Activated CD8-positive, alpha-beta T cell treated with anti-CD3 and anti-CD28 coated beads, Interleukin-2, amount 10 ng/mL, durations not matched to agents 7 days and 5 days (primary cell): ENCODE data around the gene SYNGR4. TPM values are rescaled to one million over a fixed set of nuclear protein-coding genes. Genes with fewer than 3 reads are reported as not detected.

Experiments
- ATAC-seq: fragments of 150-1000 bp; cut with Tn5 transposase; one replicate; pipeline ENCODE4 v1.10.0; 2021; ENCODE audit warnings: moderate library complexity
- CTCF ChIA-PET: fragments of 350-600 bp; sonication (Branson Sonifier 250); formaldehyde crosslinking; loops from one replicate; lab custom pipeline; 2021; ENCODE audit warnings: antibody characterized with exemption; lab: Charles Lee
- POLR2A ChIA-PET: fragments of 350-600 bp; sonication (Branson Sonifier 250); formaldehyde crosslinking; loops from one replicate; lab custom pipeline; 2021; ENCODE audit warnings: antibody characterized with exemption; lab: Charles Lee
- DNase-seq: peaks from one replicate; pipeline ENCODE4 v3.0.0-alpha.2; 2020
- H3K27ac Mint-ChIP-seq: one replicate; pipeline ENCODE4 v1.8.0; 2021; ENCODE audit warnings: mild to moderate bottlenecking, mixed read lengths
- H3K27me3 Mint-ChIP-seq: one replicate; pipeline ENCODE4 v1.8.0; 2021; ENCODE audit warnings: low read depth, mixed read lengths
- H3K36me3 Mint-ChIP-seq: one replicate; pipeline ENCODE4 v1.8.0; 2021; ENCODE audit warnings: low read depth, mixed read lengths
- H3K4me1 Mint-ChIP-seq: one replicate; pipeline ENCODE4 v1.8.0; 2021; ENCODE audit warnings: low read depth, mixed read lengths
- H3K4me3 Mint-ChIP-seq: one replicate; pipeline ENCODE4 v1.8.0; 2021; ENCODE audit warnings: mild to moderate bottlenecking, mixed read lengths
- H3K9me3 Mint-ChIP-seq: one replicate; pipeline ENCODE4 v1.8.0; 2022; ENCODE audit warnings: mixed read lengths; ENCODE audit not compliant: insufficient read depth
- total RNA-seq, 2 experiments: library from RNA; stranded (reverse); gene quantifications; one replicate each; pipeline ENCODE4 v1.2.3, GENCODE V29; 2021

SYNGR4 gene
- total RNA-seq, 2 experiments from 2014 or later: not detected

DNA sequence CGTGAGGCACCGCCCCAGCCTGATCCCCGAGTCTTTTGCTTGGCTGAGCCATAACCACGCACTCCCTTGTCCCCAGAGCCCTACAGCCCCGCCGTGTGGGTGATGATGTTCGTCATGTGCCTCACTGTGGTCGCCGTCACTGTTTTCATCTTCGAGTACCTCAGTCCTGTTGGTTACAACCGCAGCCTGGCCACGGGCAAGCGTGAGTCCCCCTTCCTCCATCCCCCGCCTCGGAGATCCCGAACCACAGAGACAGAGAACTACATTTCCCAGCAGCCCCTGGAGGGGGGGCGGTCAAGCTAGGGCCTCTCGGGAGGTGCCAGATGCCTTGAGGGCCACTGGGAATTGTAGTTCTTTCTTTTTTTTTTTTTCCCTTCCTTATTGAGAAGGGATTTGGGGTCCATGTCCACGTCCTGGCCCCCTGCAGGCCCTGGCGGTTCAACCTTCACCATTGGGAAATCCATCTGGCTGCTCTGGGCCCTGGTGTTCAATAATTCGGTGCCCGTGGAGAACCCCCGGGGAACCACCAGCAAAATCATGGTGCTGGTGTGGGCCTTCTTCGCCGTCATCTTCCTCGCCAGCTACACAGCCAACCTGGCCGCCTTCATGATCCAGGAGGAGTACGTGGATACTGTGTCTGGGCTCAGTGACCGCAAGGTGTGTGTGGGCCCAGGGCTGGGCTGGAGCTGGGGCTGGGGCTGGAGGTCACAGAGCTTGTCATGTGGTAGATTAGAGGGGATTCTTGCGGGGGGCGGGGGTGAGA is 55.2 kb downstream of the SYNGR4 start:
- peak overlapping the region; percentile 76 for H3K4me3 Mint-ChIP-seq
- POLR2A ChIA-PET: no interaction called here
- no peaks in the 10 kb centered on the region for H3K36me3 Mint-ChIP-seq

DNA sequence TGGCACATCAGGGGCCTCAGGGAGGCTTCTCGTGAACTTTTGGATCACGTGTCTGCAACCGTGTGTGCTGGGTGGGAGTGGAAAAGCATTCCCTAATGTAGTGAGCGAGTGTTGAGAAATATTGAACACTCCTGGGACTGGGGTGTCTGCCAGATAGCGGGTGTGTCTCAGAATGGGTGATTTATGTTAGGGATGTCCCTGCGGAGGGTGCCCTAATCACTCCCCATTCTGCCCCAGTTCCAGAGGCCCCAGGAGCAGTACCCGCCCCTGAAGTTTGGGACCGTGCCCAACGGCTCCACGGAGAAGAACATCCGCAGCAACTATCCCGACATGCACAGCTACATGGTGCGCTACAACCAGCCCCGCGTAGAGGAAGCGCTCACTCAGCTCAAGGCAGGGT is 57.4 kb downstream of the SYNGR4 start:
- CTCF ChIA-PET: no interaction called here

More for the DNA sequence above, 55.2 kb downstream of the SYNGR4 start:
- DNase-seq: peak; percentile 81
- peaks cover 23% of the 10 kb centered on the region for H3K27me3 Mint-ChIP-seq
- peak; percentile 80 for ATAC-seq
- H3K4me1 Mint-ChIP-seq: peaks cover 31% of the 10 kb centered on the region
- H3K9me3 Mint-ChIP-seq: no peaks in the 10 kb centered on the region
- H3K27ac Mint-ChIP-seq: peak overlapping the region; percentile 90
- CTCF ChIA-PET: interaction anchor here (0.7 to 1.1 kb wide), 2 partner anchors 16 to 71 kb away, joined by 3 read pairs; no protein-coding TSS in a partner anchor

DNA sequence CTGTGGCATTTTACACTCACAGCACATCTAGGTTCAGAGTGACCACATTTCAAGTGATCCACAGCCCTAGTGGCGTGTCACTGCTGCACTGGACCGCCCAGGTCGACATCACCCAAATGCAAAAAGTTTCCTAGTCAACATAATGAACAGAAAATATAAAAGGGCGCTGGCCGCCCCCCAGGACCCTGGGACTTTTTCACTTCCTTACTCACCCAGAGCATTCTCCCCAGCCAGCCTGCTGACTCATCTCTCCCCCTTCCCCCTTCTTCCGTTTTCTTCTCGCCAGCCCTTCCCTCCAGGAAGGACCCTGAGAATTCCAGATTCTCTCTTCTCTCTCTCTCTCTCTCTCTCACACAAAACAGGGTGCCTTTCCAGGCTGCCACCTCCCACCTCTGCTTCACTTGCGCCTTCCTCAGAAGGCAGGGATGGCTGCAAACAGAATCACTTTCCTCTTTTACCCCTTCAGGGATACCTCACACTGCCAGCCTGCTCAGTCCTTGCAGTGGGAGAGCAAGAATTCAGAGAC is 60.6 kb downstream of the SYNGR4 start:
- H3K27me3 Mint-ChIP-seq: peaks cover 2% of the 10 kb centered on the region
- ATAC-seq: no peak
- ChIA-PET CTCF (no interaction called here), POLR2A (no interaction called here)
- H3K4me1 Mint-ChIP-seq: peaks cover 5% of the 10 kb centered on the region
- no peak overlapping the region for H3K4me3 Mint-ChIP-seq
- no peak overlapping the region for H3K27ac Mint-ChIP-seq
- no peaks in the 10 kb centered on the region for H3K9me3 Mint-ChIP-seq
- no peaks in the 10 kb centered on the region for H3K36me3 Mint-ChIP-seq
- DNase-seq: no peak

More for the DNA sequence above, 57.4 kb downstream of the SYNGR4 start:
- POLR2A ChIA-PET: no interaction called here
- no peak for DNase-seq
- Mint-ChIP-seq H3K27me3 (peaks cover 11% of the 10 kb centered on the region), H3K9me3 (no peaks in the 10 kb centered on the region), H3K4me3 (no peak overlapping the region), H3K4me1 (peaks cover 21% of the 10 kb centered on the region), H3K36me3 (no peaks in the 10 kb centered on the region), H3K27ac (no peak overlapping the region)
- no peak for ATAC-seq

Other genes starting within 250 kb of the SYNGR4 start
- gene LIG1, start 194.0 kb upstream of the SYNGR4 start, total RNA-seq: 100 to 1,000 TPM; 190 to 198 TPM
- 10 to 100 TPM in 1 of 2 experiments, 1 to 10 TPM in 1; 9.0 to 10.3 TPM for gene ZSWIM9, start 193.7 kb upstream of the SYNGR4 start, total RNA-seq
- 100 to 1,000 TPM; 180 to 185 TPM for gene CARD8, start 108.5 kb upstream of the SYNGR4 start, total RNA-seq
- under 1 TPM; 0.44 to 0.45 TPM for gene ZNF114, start 94.3 kb upstream of the SYNGR4 start, total RNA-seq
- gene EMP3, start 38.8 kb upstream of the SYNGR4 start, total RNA-seq: 100 to 1,000 TPM; 300 to 320 TPM
- gene TMEM143, start 427 bp upstream of the SYNGR4 start, total RNA-seq: 10 to 100 TPM; 17.1 to 19.4 TPM
- 10 to 100 TPM; 70.3 to 71.3 TPM for gene KDELR1, start 27.2 kb downstream of the SYNGR4 start, total RNA-seq
- under 1 TPM; 0.05 to 0.08 TPM for gene GRIN2D, start 29.3 kb downstream of the SYNGR4 start, total RNA-seq
- gene GRWD1, start 81.6 kb downstream of the SYNGR4 start, total RNA-seq: 10 to 100 TPM; 46.4 to 50.4 TPM
- 1 to 10 TPM; 1.4 to 1.5 TPM for gene KCNJ14, start 91.2 kb downstream of the SYNGR4 start, total RNA-seq
- gene CYTH2, start 105.0 kb downstream of the SYNGR4 start, total RNA-seq: 10 to 100 TPM; 48.3 to 50.3 TPM
- gene LMTK3, start 147.5 kb downstream of the SYNGR4 start, total RNA-seq: 1 to 10 TPM; 2.8 to 3.7 TPM
- gene SULT2B1, start 187.8 kb downstream of the SYNGR4 start, total RNA-seq: not detected
- gene SPACA4, start 242.4 kb downstream of the SYNGR4 start, total RNA-seq: not detected